22Rv1 (cell line): ENCODE data around the gene RBM33.

ENCODE experiments used
- ZFX ChIP-seq: fragments of 450-650 bp; IDR thresholded peaks from 2 replicates; pipeline ENCODE4 v1.6.1; 2017; ENCODE audit warnings: antibody characterized with exemption, borderline replicate concordance
- TF ChIP-seq, protein P1 (sequence below): fragments of 450-650 bp; IDR thresholded peaks from 2 replicates; pipeline ENCODE4 v1.5.1; 2017; ENCODE audit warnings: mild to moderate bottlenecking

DNA sequence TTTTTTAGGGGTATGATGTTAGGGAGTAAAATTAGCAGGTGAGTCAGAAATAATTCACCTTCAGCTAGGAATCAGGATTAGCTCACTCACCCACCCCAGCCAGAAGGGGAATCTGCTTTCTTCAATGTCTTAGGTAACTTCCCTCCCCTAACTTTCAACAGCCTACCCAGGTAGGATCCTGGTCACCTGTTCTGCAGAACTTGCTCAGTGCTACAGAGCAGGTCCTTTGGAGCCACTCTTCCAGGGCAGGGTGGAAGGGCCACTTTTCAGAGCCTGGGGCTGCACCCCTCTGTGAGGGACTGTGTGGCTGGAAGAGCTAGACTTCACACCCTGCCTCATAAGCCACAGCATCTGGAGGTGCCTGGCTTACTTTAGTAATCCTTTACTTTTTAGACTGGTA, 109.7 kb downstream of the RBM33 start:
- TF ChIP-seq, protein P1, sequence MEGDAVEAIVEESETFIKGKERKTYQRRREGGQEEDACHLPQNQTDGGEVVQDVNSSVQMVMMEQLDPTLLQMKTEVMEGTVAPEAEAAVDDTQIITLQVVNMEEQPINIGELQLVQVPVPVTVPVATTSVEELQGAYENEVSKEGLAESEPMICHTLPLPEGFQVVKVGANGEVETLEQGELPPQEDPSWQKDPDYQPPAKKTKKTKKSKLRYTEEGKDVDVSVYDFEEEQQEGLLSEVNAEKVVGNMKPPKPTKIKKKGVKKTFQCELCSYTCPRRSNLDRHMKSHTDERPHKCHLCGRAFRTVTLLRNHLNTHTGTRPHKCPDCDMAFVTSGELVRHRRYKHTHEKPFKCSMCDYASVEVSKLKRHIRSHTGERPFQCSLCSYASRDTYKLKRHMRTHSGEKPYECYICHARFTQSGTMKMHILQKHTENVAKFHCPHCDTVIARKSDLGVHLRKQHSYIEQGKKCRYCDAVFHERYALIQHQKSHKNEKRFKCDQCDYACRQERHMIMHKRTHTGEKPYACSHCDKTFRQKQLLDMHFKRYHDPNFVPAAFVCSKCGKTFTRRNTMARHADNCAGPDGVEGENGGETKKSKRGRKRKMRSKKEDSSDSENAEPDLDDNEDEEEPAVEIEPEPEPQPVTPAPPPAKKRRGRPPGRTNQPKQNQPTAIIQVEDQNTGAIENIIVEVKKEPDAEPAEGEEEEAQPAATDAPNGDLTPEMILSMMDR = no peak
- no peak for TF ChIP-seq ZFX
